PC-3 (cell line): ENCODE results near the gene ASCL2. TPM values are rescaled to one million over a fixed set of nuclear protein-coding genes. Genes with fewer than 3 reads are reported as not detected.

Experiments
- ATAC-seq: fragments of 200-7000 bp; cut with Tn5 transposase; 2 replicates; pipeline ENCODE4 v1.9.1; 2020; ENCODE audit warnings: mild to moderate bottlenecking, moderate library complexity
- BruUV-seq: library from RNA; stranded (reverse); fragments of 400-500 nt; replicated peaks from 2 replicates; lab custom pipeline; 2021; lab: Mats Ljungman, UMichigan
- CTCF ChIA-PET: fragments of 300-600 bp; sonication (Branson Sonifier 250); formaldehyde crosslinking; loops from one replicate; lab custom pipeline; 2022; ENCODE audit warnings: antibody characterized with exemption; lab: Charles Lee
- POLR2A ChIA-PET: fragments of 300-600 bp; sonication (Branson Sonifier 250); formaldehyde crosslinking; loops from one replicate; lab custom pipeline; 2022; ENCODE audit warnings: antibody characterized with exemption; ENCODE audit not compliant: unreplicated experiment; lab: Charles Lee
- DNase-seq: peaks from one replicate; pipeline ENCODE4 v3.0.0-alpha.2; 2015
- H2AFZ ChIP-seq: fragments of 300-600 bp; sonication (generic); 2 replicates; pipeline ENCODE4 v1.6.0; 2016; ENCODE audit warnings: antibody characterized with exemption, low read length
- H3F3A ChIP-seq: fragments of 300-600 bp; sonication (generic); one replicate; pipeline ENCODE4 v1.6.0; 2017; ENCODE audit warnings: antibody characterized with exemption, low read length, control low read depth, mild to moderate bottlenecking; ENCODE audit not compliant: unreplicated experiment
- H3K27ac ChIP-seq: fragments of 300-600 bp; sonication (generic); 2 replicates; pipeline ENCODE4 v1.5.1; 2016; ENCODE audit warnings: mild to moderate bottlenecking, low read length
- H3K27me3 ChIP-seq: fragments of 300-600 bp; sonication (generic); 2 replicates; pipeline ENCODE4 v1.6.1; 2016; ENCODE audit warnings: low read length, mixed read lengths
- H3K36me3 ChIP-seq: fragments of 300-600 bp; sonication (generic); 2 replicates; pipeline ENCODE4 v1.6.1; 2016; ENCODE audit warnings: low read depth, mixed run types, low read length, mixed read lengths
- H3K4me1 ChIP-seq: fragments of 300-600 bp; sonication (generic); 2 replicates; pipeline ENCODE4 v1.5.1; 2016; ENCODE audit warnings: low read length; ENCODE audit not compliant: insufficient read depth
- H3K4me2 ChIP-seq: fragments of 300-600 bp; sonication (generic); 2 replicates; pipeline ENCODE4 v1.6.0; 2016; ENCODE audit warnings: low read length
- H3K4me3 ChIP-seq: fragments of 300-600 bp; sonication (generic); 2 replicates; pipeline ENCODE4 v1.5.1; 2016; ENCODE audit warnings: mild to moderate bottlenecking, low read length, mixed read lengths
- H3K79me2 ChIP-seq: fragments of 300-600 bp; sonication (generic); 2 replicates; pipeline ENCODE4 v1.6.1; 2017; ENCODE audit warnings: low read length, mixed read lengths
- H3K9ac ChIP-seq: fragments of 300-600 bp; sonication (generic); 2 replicates; pipeline ENCODE4 v1.6.0; 2016; ENCODE audit warnings: mild to moderate bottlenecking, low read length
- H3K9me2 ChIP-seq: fragments of 300-600 bp; sonication (generic); replicated peaks from 2 replicates; pipeline ENCODE4 v1.6.1; 2016; ENCODE audit warnings: mixed run types, low read length, mixed read lengths
- H3K9me3 ChIP-seq: fragments of 300-600 bp; sonication (generic); 2 replicates; pipeline ENCODE4 v1.6.1; 2016; ENCODE audit warnings: low read length, mixed read lengths
- H4K20me1 ChIP-seq: fragments of 300-600 bp; sonication (generic); 2 replicates; pipeline ENCODE4 v1.6.1; 2016; ENCODE audit warnings: low read length, mixed read lengths
- CTCF ChIP-seq: fragments of 300-600 bp; sonication (generic); conservative IDR thresholded peaks from 2 replicates; pipeline ENCODE4 v1.5.1; 2017; ENCODE audit warnings: antibody characterized with exemption, low read depth, mild to moderate bottlenecking, low read length
- EZH2 ChIP-seq: fragments of 300-600 bp; sonication (generic); IDR thresholded peaks from one replicate; pipeline ENCODE4 v1.6.1; 2017; ENCODE audit warnings: antibody characterized with exemption, mild to moderate bottlenecking, low read length; ENCODE audit not compliant: unreplicated experiment
- EZH2phosphoT487 ChIP-seq: fragments of 300-600 bp; sonication (generic); IDR thresholded peaks from 2 replicates; pipeline ENCODE4 v1.6.1; 2018; ENCODE audit warnings: mild to moderate bottlenecking, antibody characterized with exemption, low read length, borderline replicate concordance
- intact Hi-C: fragments of 100-400 bp; cut with micrococcal nuclease; formaldehyde crosslinking; loops from 2 replicates; pipeline ENCODE4 v1.9.0; 2023
- total RNA-seq: library from RNA; depleted of rRNA; stranded (reverse); fragments of >200 nt; gene quantifications from 2 replicates; pipeline ENCODE4 v1.2.3, GENCODE V29; 2014

The ASCL2 gene
- total RNA-seq, 1 experiment from 2014 or later, result 1.1 TPM

GRCh38 chr11:2259466-2259830 is 10.9 kb downstream of the ASCL2 start:
- Histone ChIP-seq H3K79me2 (no peaks in the 10 kb centered on the region), H3F3A (no peaks in the 10 kb centered on the region), H4K20me1 (no peaks in the 10 kb centered on the region), H3K27ac (no peak overlapping the region), H3K4me2 (no peak overlapping the region), H3K4me1 (peaks cover 16% of the 10 kb centered on the region), H3K36me3 (no peaks in the 10 kb centered on the region), H3K9me3 (no peaks in the 10 kb centered on the region), H3K4me3 (no peak overlapping the region), H3K27me3 (no peaks in the 10 kb centered on the region), H2AFZ (no peak overlapping the region), H3K9ac (no peak overlapping the region), H3K9me2 (no peaks in the 10 kb centered on the region)
- DNase-seq, result no peak
- BruUV-seq, result no TSS peak
- no peak for ATAC-seq
- POLR2A ChIA-PET, result no interaction called here
- intact Hi-C loops, result no loop called here
- CTCF ChIA-PET, result no interaction called here
- no peak for TF ChIP-seq CTCF
- TF ChIP-seq EZH2, result no peak
- TF ChIP-seq EZH2phosphoT487, result no peak

- ChIA-PET CTCF (no interaction called here), POLR2A (no interaction called here)
- no peak for DNase-seq
- H2AFZ ChIP-seq, result no peak overlapping the region
- TF ChIP-seq EZH2phosphoT487, result no peak
- TF ChIP-seq CTCF, result no peak
- TF ChIP-seq EZH2, result no peak
- BruUV-seq, result no TSS peak
- H3K79me2 ChIP-seq, result no peaks in the 10 kb centered on the region
- intact Hi-C loops, result no loop called here
- H4K20me1 ChIP-seq, result no peaks in the 10 kb centered on the region
- H3K27ac ChIP-seq, result no peak overlapping the region
- H3K4me2 ChIP-seq, result no peak overlapping the region
- H3K4me1 ChIP-seq, result peaks cover 16% of the 10 kb centered on the region
- no peaks in the 10 kb centered on the region for H3K27me3 ChIP-seq
- ATAC-seq, result no peak
- H3F3A ChIP-seq, result no peaks in the 10 kb centered on the region
- H3K36me3 ChIP-seq, result no peaks in the 10 kb centered on the region
- no peak overlapping the region for H3K9ac ChIP-seq
- H3K9me2 ChIP-seq, result no peaks in the 10 kb centered on the region
- no peaks in the 10 kb centered on the region for H3K9me3 ChIP-seq
- H3K4me3 ChIP-seq, result no peak overlapping the region
Observed at GRCh38 chr11:2258501-2259465, 11.6 kb downstream of the ASCL2 start.
